Stomach (tissue), 4 donors: Measurements from ENCODE around the gene C1orf174.

Experiments
- CTCF ChIP-seq, 7 experiments: fragments of 450-650 bp in 4 of 7; fragments of 200-600 bp in 3 of 7; sonication (generic) in 3 of 7; IDR thresholded peaks; one replicate each; pipeline ENCODE4 v1.5.1; 2016 to 2019; ENCODE audit warnings: antibody characterized with exemption in 7 of 7, control low read depth in 2 of 7, mild to moderate bottlenecking in 1 of 7
- EP300 ChIP-seq: sonication (generic); formaldehyde crosslinking; IDR thresholded peaks from one replicate; pipeline ENCODE4 v1.6.1; 2017; ENCODE audit warnings: antibody characterized with exemption
- POLR2A ChIP-seq, 4 donors: fragments of 450-650 bp; IDR thresholded peaks; one replicate each; pipeline ENCODE4 v1.6.1; 2016; ENCODE audit warnings: antibody characterized with exemption in 4 of 4, control low read depth in 2 of 4, mild to moderate bottlenecking in 1 of 4, moderate library complexity in 1 of 4
- POLR2AphosphoS5 ChIP-seq, 3 donors: sonication (generic); formaldehyde crosslinking; IDR thresholded peaks; one replicate each; pipeline ENCODE4 v1.6.1; 2016; ENCODE audit warnings: antibody characterized with exemption in 3 of 3

- TF ChIP-seq CTCF (IDR thresholded peaks at IDR 0.05) (no peak), EP300 (no peak), POLR2A (IDR thresholded peaks at IDR 0.05) (no peak), POLR2AphosphoS5 (IDR thresholded peaks at IDR 0.05) (no peak)
Measured at GRCh38 chr1:3841491-3841890, 58.6 kb downstream of the C1orf174 start.
